Activated CD8-positive, alpha-beta memory T cell treated with anti-CD3 and anti-CD28 coated beads, Interleukin-2, amount 10 ng/mL, durations not matched to agents 7 days and 5 days (primary cell): ENCODE data around the gene UBN1. TPM values are rescaled to one million over a fixed set of nuclear protein-coding genes. Genes with fewer than 3 reads are reported as not detected.

Experiments used
- ATAC-seq: fragments of 150-1000 bp; cut with Tn5 transposase; one replicate; pipeline ENCODE4 v1.10.0; 2021; ENCODE audit warnings: moderate library complexity
- CTCF ChIA-PET: fragments of 350-600 bp; sonication (Branson Sonifier 250); formaldehyde crosslinking; loops from one replicate; lab custom pipeline; 2021; ENCODE audit warnings: antibody characterized with exemption; lab: Charles Lee
- DNase-seq: peaks from one replicate; pipeline ENCODE4 v3.0.0-alpha.2; 2020
- H3K27ac Mint-ChIP-seq: one replicate; pipeline ENCODE4 v1.8.0; 2021; ENCODE audit warnings: mild to moderate bottlenecking, mixed read lengths
- H3K27me3 Mint-ChIP-seq: one replicate; pipeline ENCODE4 v1.8.0; 2021; ENCODE audit warnings: mixed read lengths
- H3K36me3 Mint-ChIP-seq: one replicate; pipeline ENCODE4 v1.8.0; 2021; ENCODE audit warnings: mild to moderate bottlenecking, mixed read lengths
- H3K4me1 Mint-ChIP-seq: one replicate; pipeline ENCODE4 v1.8.0; 2021; ENCODE audit warnings: mixed read lengths
- H3K4me3 Mint-ChIP-seq: one replicate; pipeline ENCODE4 v1.8.0; 2021; ENCODE audit warnings: mild to moderate bottlenecking, moderate library complexity, mixed read lengths
- H3K9me3 Mint-ChIP-seq: one replicate; pipeline ENCODE4 v1.8.0; 2022; ENCODE audit warnings: low read depth, mixed read lengths
- total RNA-seq, 2 experiments: library from RNA; stranded (reverse); gene quantifications; one replicate each; pipeline ENCODE4 v1.2.3, GENCODE V29; 2021

UBN1 gene
- total RNA-seq, 2 experiments from 2014 or later: 45.1 to 46.3 TPM

DNA sequence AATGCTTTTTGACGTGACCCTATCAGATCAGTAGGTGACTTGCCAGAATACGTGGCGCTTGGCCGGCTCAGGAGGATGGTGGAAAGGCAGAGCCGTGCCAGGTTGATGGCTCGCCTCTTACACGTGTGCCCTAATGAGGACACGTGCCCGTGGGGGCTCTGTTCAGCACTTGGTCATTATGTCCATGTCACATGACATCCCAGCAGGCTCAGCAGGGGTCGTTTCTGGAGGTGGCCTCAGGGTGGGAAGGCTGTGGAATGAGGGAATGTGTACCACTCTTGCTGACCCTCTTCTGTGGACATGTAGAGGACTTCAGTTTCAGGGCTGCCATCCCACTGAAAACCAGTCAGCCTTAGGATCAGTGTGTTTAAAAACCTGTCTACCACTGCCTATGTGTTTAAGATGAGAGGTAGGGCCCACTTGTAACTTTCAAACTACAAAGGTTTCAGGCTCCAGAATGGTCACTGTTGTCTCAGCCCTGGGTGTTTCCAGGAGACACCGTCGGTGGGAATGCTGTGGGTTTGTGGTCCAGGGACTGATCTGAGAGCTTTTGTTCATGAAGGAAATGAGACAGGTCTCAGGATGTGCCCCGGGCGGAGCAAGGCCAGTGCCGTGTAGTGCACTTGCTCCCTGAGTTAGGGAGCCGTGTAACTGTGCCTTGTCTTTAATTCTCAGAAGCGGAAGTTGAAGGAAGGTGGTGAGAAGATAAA, 12.1 kb downstream of the UBN1 start:
- DNase-seq: no peak
- H3K27me3 Mint-ChIP-seq: no peaks in the 10 kb centered on the region
- no peaks in the 10 kb centered on the region for H3K9me3 Mint-ChIP-seq
- peaks cover 5% of the 10 kb centered on the region for H3K4me1 Mint-ChIP-seq
- H3K4me3 Mint-ChIP-seq: no peak overlapping the region
- peaks cover 50% of the 10 kb centered on the region for H3K36me3 Mint-ChIP-seq
- CTCF ChIA-PET: no interaction called here
- H3K27ac Mint-ChIP-seq: no peak overlapping the region
- ATAC-seq: no peak

DNA sequence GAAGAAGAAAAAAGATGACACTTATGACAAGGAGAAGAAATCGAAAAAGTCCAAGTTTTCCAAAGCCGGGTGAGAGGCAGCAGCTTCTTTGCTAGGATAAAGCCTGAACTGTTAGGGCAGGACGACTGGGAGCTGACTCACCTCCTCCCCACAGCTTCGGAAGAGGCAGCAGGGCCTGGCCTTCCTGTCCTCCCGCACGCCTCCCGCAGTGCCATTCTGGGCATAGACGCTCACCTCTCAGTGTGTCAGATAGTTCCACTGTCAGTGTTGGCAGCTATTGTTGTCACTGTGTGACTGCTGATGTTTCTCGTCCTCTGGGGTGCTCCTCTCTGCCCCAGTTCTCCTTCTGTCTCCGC, 12.6 kb downstream of the UBN1 start:
- H3K9me3 Mint-ChIP-seq: no peaks in the 10 kb centered on the region
- H3K4me1 Mint-ChIP-seq: peaks cover 5% of the 10 kb centered on the region
- ATAC-seq: no peak
- no peak for DNase-seq
- no peak overlapping the region for H3K27ac Mint-ChIP-seq
- no peak overlapping the region for H3K4me3 Mint-ChIP-seq
- peaks cover 47% of the 10 kb centered on the region for H3K36me3 Mint-ChIP-seq
- CTCF ChIA-PET: no interaction called here
- no peaks in the 10 kb centered on the region for H3K27me3 Mint-ChIP-seq

DNA sequence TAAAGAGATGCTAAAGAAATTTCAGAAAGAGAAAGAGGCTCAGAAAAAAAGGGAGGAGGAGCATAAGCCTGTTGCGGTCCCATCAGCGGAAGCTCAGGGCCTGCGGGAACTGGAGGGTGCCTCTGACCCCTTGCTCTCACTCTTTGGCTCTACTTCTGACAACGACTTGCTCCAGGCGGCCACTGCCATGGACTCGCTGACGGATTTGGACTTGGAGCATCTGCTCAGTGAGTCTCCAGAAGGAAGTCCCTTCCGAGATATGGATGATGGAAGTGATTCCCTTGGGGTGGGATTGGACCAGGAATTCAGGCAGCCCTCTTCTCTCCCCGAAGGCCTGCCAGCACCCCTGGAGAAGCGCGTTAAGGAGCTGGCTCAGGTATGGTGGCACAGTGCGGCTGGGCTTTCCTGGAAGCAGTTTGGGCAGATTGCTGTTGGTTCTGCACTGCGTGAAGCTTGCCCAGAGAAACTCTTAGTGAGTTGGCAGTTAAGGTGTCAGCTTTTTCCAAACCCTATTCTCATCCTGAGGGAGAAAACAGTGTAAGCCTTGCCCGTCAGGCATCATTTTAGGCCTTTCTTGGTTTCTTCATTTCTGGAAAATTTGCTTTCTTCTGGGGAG, 13.6 kb downstream of the UBN1 start:
- Mint-ChIP-seq H3K4me3 (no peak overlapping the region), H3K9me3 (no peaks in the 10 kb centered on the region), H3K4me1 (peaks cover 5% of the 10 kb centered on the region), H3K27ac (no peak overlapping the region), H3K27me3 (no peaks in the 10 kb centered on the region), H3K36me3 (peaks cover 44% of the 10 kb centered on the region)
- CTCF ChIA-PET: interaction anchor here (0.6 kb wide), 1 partner anchor 95 kb away, joined by 3 read pairs; no protein-coding TSS in a partner anchor
- DNase-seq (no peak), ATAC-seq (no peak)

DNA sequence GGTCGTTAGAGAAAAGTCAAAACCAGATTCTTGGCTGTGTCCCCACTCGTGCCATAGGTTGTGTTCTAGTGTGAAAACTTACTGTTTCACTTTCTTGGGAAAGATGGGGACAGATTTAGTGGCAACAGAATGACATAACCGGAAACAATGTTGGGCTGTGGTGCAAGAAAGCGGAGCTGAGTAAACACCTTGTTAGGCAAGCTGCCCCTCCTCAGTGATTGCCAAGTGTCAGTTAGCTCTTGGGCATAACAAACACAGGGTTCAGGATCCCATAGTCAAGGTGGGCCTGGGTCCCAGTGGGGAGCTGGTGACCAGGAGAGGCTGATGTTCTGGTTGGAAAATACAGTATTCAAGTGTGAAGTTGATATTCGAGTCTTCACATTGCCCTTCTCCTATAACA, 15.4 kb downstream of the UBN1 start:
- peaks cover 39% of the 10 kb centered on the region for H3K36me3 Mint-ChIP-seq
- H3K4me1 Mint-ChIP-seq: peaks cover 5% of the 10 kb centered on the region
- H3K27me3 Mint-ChIP-seq: no peaks in the 10 kb centered on the region
- DNase-seq: no peak
- ATAC-seq: no peak
- H3K27ac Mint-ChIP-seq: no peak overlapping the region
- H3K9me3 Mint-ChIP-seq: no peaks in the 10 kb centered on the region
- no peak overlapping the region for H3K4me3 Mint-ChIP-seq
- CTCF ChIA-PET: no interaction called here

DNA sequence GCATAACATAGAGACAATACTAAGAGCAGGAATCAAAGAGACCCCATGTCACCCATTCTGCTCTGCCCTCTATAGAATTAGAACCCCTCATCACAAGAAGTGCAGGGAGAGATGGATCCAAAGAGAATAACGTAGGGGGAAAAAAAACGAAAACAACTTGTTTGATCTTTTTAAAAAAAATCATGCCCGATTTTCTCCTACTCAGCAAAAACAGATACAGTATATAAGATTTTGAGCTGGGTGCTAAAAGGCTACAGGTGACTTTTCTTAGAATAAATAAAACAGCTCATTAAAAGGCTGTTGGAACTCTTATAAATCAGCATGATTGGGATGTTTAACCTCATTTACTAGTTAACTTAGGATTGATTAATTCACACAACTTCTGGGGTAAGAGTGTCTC, 17.4 kb downstream of the UBN1 start:
- peaks cover 5% of the 10 kb centered on the region for H3K4me1 Mint-ChIP-seq
- ATAC-seq (no peak), DNase-seq (no peak)
- no peaks in the 10 kb centered on the region for H3K9me3 Mint-ChIP-seq
- H3K4me3 Mint-ChIP-seq: no peak overlapping the region
- H3K27ac Mint-ChIP-seq: no peak overlapping the region
- CTCF ChIA-PET: no interaction called here
- H3K36me3 Mint-ChIP-seq: peaks cover 21% of the 10 kb centered on the region
- no peaks in the 10 kb centered on the region for H3K27me3 Mint-ChIP-seq

DNA sequence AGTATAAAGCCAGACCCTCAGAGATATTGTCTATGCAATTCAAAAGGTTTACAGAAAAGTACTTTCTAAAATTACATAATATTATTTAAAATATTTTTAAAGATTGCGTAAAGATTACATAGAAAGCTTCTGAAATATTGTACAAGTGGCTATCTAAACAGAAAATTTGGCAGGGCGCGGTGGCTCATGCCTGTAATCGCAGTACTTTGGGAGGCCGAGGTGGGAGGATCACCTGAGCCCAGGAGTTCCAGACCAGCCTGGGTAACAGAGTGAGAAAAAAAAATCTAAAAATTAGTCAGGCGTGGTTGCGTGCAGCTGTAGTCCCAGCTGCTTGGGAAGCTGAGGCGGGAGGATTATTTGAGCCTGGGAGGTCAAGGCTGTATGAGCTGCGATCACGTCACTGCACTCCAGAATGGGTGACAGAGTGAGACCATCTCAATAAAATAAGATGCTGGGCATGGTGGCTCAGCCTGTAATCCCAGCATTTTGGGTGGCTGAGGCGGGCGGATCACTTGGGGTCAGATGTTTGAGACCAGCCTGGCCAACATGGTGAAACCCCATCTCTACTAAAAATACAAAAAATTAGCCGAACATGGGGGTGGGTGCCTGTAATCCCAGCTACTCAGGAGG, 18.1 kb downstream of the UBN1 start:
- Mint-ChIP-seq H3K4me1 (peaks cover 5% of the 10 kb centered on the region), H3K4me3 (no peak overlapping the region), H3K27ac (no peak overlapping the region), H3K9me3 (no peaks in the 10 kb centered on the region), H3K27me3 (no peaks in the 10 kb centered on the region), H3K36me3 (peaks cover 19% of the 10 kb centered on the region)
- DNase-seq (no peak), ATAC-seq (no peak)
- CTCF ChIA-PET: no interaction called here

DNA sequence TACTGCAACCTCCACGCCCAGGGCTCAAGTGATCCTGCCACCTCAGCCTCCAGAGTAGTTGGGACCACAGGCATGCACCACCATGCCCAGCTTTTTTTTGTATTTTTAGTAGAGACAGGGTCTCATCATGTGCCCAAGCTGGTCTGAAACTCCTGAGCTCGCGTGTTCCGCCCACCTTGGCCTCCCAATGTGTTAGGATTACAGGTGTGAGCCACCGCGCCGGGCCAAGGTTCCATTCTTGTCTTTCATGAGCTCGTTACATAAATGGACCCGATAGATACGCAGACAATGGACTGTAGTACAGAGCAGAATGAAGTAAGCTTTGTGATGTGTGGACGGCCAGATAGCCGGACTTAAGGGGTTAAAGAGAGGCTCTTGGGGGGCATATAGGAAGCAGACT, 19.3 kb downstream of the UBN1 start:
- CTCF ChIA-PET: no interaction called here
- H3K27ac Mint-ChIP-seq: no peak overlapping the region

DNA sequence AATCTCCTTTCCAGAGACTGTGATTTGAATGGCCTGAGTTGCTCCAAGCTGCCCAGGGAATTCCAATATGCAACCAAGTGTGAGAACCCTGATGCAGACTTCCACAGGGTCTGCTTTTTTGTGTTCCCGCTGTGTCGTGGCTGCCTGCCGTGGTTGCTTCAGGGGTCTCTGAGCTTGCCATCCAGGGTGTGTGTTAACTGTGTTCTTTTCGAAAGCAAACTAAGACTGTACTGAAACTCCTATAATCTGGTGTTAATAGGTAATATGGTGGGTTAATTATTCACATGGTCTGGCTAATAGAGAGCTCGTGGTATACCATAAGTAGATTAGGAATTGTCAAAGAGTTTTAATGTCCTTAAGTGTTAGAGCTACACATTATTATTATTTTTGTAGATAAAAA, 20.7 kb downstream of the UBN1 start:
- H3K27me3 Mint-ChIP-seq: no peaks in the 10 kb centered on the region
- no peak for DNase-seq
- no peak overlapping the region for H3K4me3 Mint-ChIP-seq
- no peak overlapping the region for H3K27ac Mint-ChIP-seq
- no peak for ATAC-seq
- CTCF ChIA-PET: no interaction called here
- H3K36me3 Mint-ChIP-seq: peaks cover 21% of the 10 kb centered on the region
- H3K4me1 Mint-ChIP-seq: no peaks in the 10 kb centered on the region
- H3K9me3 Mint-ChIP-seq: no peaks in the 10 kb centered on the region

More for the DNA sequence above, 19.3 kb downstream of the UBN1 start:
- no peak for ATAC-seq
- Mint-ChIP-seq H3K4me3 (no peak overlapping the region), H3K4me1 (peaks cover 5% of the 10 kb centered on the region), H3K36me3 (peaks cover 18% of the 10 kb centered on the region), H3K27me3 (no peaks in the 10 kb centered on the region), H3K9me3 (no peaks in the 10 kb centered on the region)
- no peak for DNase-seq

DNA sequence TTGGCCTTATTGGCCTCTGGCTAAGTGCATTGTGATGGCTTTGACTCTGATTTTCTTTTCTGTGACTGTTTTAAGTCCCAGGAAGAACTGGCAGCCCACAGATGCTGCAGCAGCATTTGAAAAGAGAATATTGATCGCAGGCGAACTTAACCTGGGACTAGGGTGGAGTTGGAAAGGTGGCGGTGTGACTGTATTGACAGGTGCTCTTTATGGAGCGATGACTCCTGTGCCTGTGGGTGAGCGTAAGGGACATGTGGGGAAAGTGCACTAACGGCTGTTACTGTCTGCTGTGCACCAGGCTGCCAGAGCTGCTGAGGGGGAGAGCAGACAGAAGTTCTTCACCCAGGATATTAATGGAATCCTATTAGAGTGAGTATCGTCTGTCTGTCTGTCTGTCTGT, 21.3 kb downstream of the UBN1 start:
- no peaks in the 10 kb centered on the region for H3K27me3 Mint-ChIP-seq
- DNase-seq (no peak), ATAC-seq (no peak)
- H3K4me1 Mint-ChIP-seq: no peaks in the 10 kb centered on the region
- H3K4me3 Mint-ChIP-seq: no peak overlapping the region
- no peaks in the 10 kb centered on the region for H3K9me3 Mint-ChIP-seq
- CTCF ChIA-PET: no interaction called here
- peaks cover 22% of the 10 kb centered on the region for H3K36me3 Mint-ChIP-seq
- H3K27ac Mint-ChIP-seq: no peak overlapping the region

DNA sequence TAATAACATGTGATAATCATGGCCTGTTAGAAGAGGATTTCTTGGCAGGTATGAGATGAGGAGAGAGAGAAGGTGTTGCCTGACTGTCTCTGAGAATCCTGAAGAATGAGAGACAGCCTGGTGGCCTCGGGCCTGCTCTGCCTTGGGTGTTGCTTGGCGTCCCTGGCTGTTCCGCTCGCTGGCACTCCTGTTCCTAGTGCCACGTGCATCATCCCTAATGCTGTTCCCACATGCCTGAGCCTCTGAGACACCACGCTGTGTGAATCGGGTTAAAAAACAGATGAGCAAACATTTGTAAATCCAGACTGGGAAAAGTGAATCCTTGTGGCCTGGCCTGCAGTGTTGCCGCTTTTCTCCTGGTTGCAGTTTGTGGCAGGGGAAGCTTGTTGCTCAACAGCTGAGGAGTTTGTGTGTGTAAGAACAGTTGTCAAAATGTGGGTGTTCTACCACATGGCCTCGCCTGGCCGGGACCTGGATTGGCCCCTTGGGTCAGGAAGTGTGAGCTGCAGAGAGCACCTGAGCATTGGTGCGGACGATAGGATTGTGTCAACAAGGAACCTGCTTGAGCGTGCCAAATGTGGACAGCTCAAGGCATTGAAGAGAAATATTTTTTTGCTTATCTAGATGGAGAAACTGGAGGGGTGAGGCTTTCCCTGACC, 22.0 kb downstream of the UBN1 start:
- CTCF ChIA-PET: no interaction called here
- no peaks in the 10 kb centered on the region for H3K9me3 Mint-ChIP-seq
- H3K36me3 Mint-ChIP-seq: peaks cover 22% of the 10 kb centered on the region
- DNase-seq (no peak), ATAC-seq (no peak)
- no peaks in the 10 kb centered on the region for H3K4me1 Mint-ChIP-seq
- H3K27me3 Mint-ChIP-seq: no peaks in the 10 kb centered on the region
- H3K27ac Mint-ChIP-seq: no peak overlapping the region
- no peak overlapping the region for H3K4me3 Mint-ChIP-seq

DNA sequence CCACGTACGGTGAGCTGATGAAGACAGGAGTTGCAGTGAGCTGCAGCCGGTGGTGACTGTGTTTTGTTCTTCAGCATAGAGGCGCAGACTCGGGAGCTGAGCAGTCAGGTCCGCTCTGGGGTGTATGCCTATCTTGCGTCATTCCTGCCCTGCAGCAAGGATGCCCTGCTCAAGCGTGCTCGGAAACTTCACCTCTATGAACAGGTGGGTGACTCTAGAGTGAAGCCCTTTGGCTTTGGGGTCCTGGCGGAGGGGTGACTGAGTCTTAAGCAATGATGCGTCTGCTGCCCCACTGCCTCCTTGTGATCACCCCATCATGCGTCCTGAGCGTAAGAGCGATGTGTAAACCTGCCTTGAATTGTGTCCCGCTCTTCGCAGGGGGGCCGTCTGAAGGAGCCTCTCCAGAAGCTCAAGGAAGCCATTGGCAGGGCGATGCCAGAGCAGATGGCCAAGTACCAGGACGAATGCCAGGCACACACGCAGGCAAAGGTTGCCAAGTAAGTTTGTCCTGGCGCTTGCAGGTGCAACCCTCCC, 22.9 kb downstream of the UBN1 start:
- Mint-ChIP-seq H3K27me3 (no peaks in the 10 kb centered on the region), H3K4me3 (no peak overlapping the region), H3K9me3 (no peaks in the 10 kb centered on the region), H3K36me3 (peaks cover 27% of the 10 kb centered on the region), H3K4me1 (no peaks in the 10 kb centered on the region), H3K27ac (no peak overlapping the region)
- ATAC-seq (no peak), DNase-seq (no peak)
- CTCF ChIA-PET: no interaction called here

DNA sequence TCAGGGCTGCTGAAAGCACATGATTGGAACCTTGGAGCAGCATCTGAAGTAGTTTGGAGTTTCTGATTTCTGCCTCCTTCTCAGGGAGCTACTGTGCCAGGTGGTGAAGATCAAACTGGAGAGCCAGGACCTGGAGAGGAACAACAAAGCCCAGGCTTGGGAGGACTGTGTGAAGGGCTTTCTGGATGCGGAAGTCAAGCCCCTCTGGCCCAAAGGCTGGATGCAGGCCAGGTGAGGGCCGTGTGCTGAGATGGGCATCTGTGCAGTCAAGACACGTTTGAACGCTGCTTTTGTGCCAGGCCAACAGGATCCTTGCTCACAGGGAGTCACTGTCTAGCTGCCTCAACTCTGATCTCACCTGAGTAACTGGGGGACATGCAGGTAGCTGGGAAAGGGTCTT, 23.8 kb downstream of the UBN1 start:
- no peak for ATAC-seq

DNA sequence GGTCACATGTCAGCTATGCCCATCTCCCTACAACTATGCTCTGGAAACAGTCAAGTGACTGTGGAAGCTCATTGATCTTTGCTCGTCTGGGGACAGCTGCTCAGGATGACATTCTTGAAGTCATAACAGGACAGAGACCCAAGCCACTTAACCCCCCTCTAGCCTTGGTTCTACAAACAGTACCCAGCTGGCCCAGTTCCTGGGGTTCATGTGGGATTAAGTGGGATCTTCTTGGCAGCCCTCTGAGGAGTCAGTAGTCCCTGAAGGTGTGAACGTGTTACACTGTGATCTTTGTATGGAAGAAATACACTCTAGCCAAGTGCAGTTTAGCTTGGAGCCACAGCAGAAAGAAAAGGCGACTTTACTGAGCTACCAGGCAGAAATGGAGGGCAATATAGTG, 25.8 kb downstream of the UBN1 start:
- no peaks in the 10 kb centered on the region for H3K27me3 Mint-ChIP-seq
- CTCF ChIA-PET: no interaction called here
- no peaks in the 10 kb centered on the region for H3K4me1 Mint-ChIP-seq
- DNase-seq (no peak), ATAC-seq (no peak)
- H3K27ac Mint-ChIP-seq: no peak overlapping the region
- H3K36me3 Mint-ChIP-seq: peaks cover 33% of the 10 kb centered on the region
- H3K9me3 Mint-ChIP-seq: no peaks in the 10 kb centered on the region
- H3K4me3 Mint-ChIP-seq: no peak overlapping the region

More for the DNA sequence above, 23.8 kb downstream of the UBN1 start:
- Mint-ChIP-seq H3K27me3 (no peaks in the 10 kb centered on the region), H3K4me1 (no peaks in the 10 kb centered on the region), H3K36me3 (peaks cover 31% of the 10 kb centered on the region), H3K27ac (no peak overlapping the region), H3K4me3 (no peak overlapping the region), H3K9me3 (no peaks in the 10 kb centered on the region)
- CTCF ChIA-PET: no interaction called here
- DNase-seq: no peak
